ENCODE data around the gene CAPN7. TPM values are rescaled to one million over a fixed set of nuclear protein-coding genes. Genes with fewer than 3 reads are reported as not detected.
A peak's percentile ranks its signal among the peaks of the same experiment; 100 is the strongest.

CAPN7 gene
- total RNA-seq, 4 donors from 2014 or later: 41.8 to 49.5 (median 43.9) TPM

DNA sequence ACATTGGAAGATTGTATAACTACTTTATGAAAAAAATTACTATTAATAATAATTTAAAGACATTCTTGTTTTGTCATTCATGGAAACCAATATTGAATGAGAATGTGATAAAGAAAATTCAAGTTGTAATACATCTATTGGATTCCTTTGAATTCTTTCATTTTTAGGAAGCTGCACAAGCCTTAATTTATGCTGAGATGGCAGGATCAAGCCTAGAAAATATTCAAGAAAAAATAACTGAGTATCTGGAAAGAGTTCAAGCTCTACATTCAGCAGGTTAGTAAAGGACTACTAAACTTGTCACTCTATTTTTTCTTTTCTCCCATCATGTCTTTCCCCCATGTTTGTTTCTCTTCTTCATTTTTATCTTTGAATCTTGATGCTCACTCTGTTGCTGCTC is 5.9 kb downstream of the CAPN7 start:
- DNase-seq (ENCODE audit: low spot score): no peak
- TF ChIP-seq, protein P1, sequence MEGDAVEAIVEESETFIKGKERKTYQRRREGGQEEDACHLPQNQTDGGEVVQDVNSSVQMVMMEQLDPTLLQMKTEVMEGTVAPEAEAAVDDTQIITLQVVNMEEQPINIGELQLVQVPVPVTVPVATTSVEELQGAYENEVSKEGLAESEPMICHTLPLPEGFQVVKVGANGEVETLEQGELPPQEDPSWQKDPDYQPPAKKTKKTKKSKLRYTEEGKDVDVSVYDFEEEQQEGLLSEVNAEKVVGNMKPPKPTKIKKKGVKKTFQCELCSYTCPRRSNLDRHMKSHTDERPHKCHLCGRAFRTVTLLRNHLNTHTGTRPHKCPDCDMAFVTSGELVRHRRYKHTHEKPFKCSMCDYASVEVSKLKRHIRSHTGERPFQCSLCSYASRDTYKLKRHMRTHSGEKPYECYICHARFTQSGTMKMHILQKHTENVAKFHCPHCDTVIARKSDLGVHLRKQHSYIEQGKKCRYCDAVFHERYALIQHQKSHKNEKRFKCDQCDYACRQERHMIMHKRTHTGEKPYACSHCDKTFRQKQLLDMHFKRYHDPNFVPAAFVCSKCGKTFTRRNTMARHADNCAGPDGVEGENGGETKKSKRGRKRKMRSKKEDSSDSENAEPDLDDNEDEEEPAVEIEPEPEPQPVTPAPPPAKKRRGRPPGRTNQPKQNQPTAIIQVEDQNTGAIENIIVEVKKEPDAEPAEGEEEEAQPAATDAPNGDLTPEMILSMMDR (IDR thresholded peaks at IDR 0.05): no peak
- ATAC-seq (ENCODE audit: low FRiP score): no peak

DNA sequence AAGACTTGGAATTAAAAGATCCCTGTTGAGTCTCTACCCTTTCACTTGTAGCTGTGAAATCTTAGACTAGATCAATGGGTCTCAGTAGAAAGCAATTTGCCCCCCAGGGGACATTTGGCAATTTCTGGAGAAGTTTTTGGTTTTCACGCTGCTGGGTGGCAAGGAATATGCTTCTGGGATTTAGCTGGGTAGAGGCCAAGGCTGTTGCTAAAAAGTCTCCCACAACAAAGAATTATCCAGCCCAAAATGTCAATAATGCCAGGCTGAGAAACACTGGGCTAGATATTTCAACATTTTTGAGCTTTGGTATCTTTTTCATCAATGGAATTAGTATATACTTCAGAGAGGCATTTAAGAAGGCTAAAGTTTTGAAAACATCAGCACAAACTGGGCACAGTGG is 8.7 kb downstream of the CAPN7 start:
- ATAC-seq (ENCODE audit: low FRiP score) (peak; percentile 28), DNase-seq (ENCODE audit: low spot score) (no peak)
- TF ChIP-seq, protein P1 (IDR thresholded peaks at IDR 0.05): no peak

DNA sequence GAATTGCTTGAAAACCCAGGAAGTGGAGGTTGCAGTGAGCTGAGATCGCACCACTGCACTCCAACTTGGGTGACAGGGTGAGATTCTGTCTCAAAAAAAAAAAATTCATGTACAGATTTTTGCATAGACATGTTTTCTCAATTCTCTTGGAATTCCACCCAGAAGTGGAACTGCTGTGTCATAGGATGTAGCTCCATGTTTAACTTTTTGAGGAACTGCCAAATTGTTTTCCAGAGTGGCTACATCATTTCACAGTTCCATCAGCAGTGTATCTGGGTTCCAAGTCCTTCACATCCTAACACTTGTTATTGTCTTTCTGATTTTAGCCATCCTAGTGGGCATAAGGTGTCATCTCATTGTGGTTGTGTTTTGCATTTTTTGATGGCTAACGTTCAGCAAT is 9.9 kb downstream of the CAPN7 start:
- ATAC-seq (ENCODE audit: low FRiP score) (no peak), DNase-seq (ENCODE audit: low spot score) (no peak)
- TF ChIP-seq, protein P1 (IDR thresholded peaks at IDR 0.05): no peak

DNA sequence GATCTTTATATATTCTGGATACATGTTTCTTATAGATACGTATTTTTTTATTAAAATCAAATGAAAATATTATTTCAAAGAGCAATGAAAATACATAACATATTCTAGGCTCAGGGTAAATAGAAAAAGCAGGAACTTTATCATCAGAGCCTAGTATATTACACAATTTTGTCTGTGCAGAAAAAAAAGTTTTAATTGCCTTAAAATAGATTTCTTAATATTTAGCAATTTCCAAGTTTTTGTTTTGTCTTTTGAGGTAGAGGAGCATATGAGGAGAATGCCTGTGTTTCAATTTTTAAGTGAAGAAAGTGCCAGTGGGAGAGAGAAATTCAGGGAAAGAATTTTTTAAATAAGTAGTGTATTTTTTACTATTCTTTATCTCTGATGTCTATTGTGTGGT is 10.5 kb downstream of the CAPN7 start:
- TF ChIP-seq, protein P1 (IDR thresholded peaks at IDR 0.05): no peak
- no peak for ATAC-seq (ENCODE audit: low FRiP score)
- no peak for DNase-seq (ENCODE audit: low spot score)

DNA sequence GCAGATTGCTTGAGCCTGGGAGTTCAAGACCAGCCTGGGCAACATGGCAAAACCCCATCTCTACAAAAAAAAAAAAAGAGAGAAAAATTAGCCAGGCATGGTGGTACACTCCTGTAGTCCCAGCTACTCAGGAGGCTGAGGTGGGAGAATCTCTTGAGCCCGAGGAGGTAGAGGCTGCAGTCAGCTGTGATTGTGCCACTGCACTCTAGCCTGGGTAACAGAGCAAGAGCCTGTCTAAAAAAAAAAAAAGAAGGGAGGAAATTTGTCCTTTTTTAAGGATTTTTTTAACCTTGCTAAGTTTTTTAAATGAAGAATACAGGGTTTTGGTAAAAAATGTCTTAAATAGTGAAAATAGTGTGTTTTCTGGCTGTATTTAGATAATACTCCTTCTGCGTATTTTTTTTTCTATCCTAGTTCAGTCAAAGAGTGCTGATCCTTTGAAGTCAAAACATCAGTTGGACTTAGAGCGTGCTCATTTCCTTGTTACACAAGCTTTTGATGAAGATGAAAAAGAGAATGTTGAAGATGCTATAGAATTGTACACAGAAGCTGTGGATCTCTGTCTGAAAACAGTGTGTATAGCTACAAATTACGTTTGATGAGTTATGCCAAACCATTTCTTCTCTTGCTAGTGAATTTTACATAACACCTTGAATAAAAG is 11.1 kb downstream of the CAPN7 start:
- ATAC-seq (ENCODE audit: low FRiP score): no peak
- TF ChIP-seq, protein P1 (IDR thresholded peaks at IDR 0.05): no peak
- no peak for DNase-seq (ENCODE audit: low spot score)

DNA sequence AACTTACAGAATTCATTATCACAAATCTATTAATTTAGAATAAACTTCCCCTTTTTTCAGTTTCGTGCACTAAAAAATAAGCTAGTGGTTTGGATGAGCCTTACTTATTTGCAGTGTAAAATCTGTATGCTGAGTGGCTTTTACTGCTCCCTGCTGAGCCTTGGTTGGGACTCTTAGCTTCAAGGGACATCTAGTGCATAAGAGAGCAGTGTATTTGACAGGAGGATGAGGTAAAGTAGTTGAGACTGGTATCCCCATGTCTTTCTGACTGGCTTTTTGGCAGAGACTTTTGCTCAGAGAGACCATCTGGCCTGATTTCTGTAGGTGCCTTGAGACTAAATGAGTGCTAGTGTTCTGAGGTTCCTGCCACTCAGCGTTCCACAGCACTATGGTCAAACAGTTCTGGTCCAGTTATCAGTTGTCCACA is 11.8 kb downstream of the CAPN7 start:
- DNase-seq (ENCODE audit: low spot score) (no peak), ATAC-seq (ENCODE audit: low FRiP score) (no peak)
- TF ChIP-seq, protein P1 (IDR thresholded peaks at IDR 0.05): no peak

DNA sequence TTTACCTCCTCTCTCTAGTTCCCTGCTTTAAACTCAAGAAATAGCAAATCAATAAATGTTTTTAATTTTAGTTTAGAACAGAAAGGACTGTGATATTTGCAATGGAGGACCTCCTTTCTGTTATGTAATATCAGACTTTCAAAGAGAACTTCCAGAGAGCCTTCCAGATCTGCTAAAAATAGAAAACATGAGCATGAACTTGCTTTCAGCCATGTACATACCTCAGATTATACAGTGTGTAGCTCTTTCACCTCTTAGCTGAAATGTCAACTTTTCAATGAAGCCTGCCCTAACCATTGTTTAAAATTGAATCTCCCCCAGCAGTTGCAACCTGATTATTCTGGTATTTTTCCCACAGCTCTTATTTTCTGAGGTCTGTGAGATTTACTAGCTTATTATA is 12.6 kb downstream of the CAPN7 start:
- TF ChIP-seq, protein P1 (IDR thresholded peaks at IDR 0.05): no peak
- ATAC-seq (ENCODE audit: low FRiP score): no peak

More for the DNA sequence above, 12.6 kb downstream of the CAPN7 start:
- no peak for DNase-seq (ENCODE audit: low spot score)

Measured in omental fat pad (tissue), 4 donors.